GM21367 (cell line): ENCODE results near the gene FAM120AOS.
"Not testable (repeated sequence)": the region's sequence is repeated elsewhere in the genome, so short reads cannot be mapped to it uniquely, and the experiment has no call there.

ENCODE experiments used
- ATAC-seq: cut with Tn5 transposase; IDR thresholded peaks from one replicate; pipeline ENCODE4 v1.9.1; 2021; ENCODE audit not compliant: unreplicated experiment

FAM120AOS gene

GRCh38 chr9:93440896-93441580 lies 12.3 kb downstream of the FAM120AOS start:
- ATAC-seq = no peak

DNA sequence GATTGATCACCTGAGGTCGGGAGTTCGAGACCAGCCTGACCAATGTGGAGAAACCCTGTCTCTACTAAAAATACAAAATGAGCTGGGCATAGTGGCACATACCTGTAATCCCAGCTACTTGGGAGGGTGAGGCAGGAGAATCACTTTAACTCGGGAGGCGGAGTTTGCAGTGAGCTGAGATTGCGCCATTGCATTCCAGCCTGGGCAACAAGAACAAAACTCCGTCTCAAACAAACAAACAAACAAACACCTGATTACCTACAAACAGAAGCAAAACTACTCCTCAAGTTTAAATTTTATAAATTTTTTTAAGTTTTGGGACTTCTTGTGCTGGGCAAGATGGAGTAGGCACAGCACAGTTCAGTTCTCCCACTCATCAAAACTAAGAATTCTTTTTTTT lies 14.1 kb downstream of the FAM120AOS start:
- not testable (repeated sequence) for ATAC-seq

- no peak for ATAC-seq
Observed at GRCh38 chr9:93437996-93438395, 15.4 kb downstream of the FAM120AOS start.

DNA sequence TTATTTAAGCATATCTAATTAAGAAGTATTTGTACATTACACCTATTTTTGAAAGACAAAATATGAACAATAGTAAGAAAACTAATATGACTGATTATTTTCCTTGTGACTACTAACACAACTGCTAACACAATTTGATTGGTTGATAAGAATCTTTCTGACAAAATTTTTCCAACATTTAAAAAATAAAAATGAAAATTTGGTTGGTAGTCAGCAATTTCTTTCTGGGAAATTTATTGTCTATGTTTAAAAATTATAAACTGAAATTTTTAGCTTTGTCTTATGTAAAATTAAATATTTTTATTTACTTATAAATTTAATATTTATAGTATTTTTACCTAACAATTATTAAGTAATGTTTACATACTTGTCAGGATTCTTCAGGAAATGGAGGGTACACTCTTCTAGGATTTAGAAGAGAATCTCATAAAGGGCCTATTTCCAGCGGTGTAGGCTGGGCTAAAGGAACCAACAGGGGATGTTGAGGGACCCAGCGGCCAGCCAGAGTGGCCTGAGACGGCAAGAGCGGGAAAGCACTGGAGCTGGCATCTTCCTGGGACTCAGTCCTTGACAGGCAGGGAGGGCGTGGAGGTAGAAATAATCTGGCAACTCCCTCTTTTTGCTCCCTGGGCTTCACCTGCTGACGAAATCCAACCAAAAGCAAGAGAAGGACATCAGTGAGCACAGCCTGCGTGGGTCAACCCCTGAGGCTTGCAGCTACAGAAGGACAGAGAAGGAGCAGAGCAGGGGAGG lies 16.6 kb downstream of the FAM120AOS start:
- no peak for ATAC-seq

DNA sequence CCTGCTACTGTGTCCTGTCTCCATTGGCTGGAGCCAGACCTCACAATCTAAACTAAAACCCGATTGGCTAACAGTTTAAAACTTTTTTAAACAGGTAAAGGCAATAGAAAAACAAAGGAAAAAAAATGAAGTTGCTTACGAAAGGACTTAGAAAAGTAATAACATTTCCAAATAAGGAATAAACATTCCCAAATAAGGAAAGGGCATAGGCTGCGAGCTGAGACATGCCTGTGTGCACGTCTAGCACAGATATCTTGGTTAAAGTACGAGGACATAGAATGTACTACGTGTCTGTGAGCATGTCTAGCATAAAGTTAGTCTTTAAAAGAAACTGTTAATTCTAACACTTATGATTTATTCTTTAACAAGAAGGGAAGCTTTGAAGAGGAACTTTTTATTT lies 17.2 kb downstream of the FAM120AOS start:
- no peak for ATAC-seq

DNA sequence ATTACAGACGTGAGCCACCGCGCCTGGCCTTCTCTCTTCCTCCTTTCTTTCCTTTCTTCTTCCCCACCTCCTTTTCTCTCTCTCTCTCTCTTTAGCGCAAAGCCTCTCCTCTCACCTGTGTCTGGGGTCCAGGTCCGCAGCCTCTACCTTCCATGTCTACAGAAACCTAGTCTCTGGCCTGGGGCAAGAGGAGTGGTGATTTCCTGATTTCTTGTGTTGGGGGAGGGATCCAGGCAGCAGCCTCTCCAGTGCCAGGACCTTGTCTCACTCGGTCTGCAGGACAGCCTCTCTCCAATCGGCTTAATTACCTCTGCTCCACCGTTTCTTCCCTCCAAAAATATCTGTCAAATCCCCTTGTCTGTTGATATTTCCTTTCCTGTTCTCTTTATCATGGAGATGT lies 18.0 kb downstream of the FAM120AOS start:
- no peak for ATAC-seq

GRCh38 chr9:93434056-93434455 lies 19.3 kb downstream of the FAM120AOS start:
- ATAC-seq = no peak

GRCh38 chr9:93432964-93433363 lies 20.4 kb downstream of the FAM120AOS start:
- ATAC-seq = no peak

DNA sequence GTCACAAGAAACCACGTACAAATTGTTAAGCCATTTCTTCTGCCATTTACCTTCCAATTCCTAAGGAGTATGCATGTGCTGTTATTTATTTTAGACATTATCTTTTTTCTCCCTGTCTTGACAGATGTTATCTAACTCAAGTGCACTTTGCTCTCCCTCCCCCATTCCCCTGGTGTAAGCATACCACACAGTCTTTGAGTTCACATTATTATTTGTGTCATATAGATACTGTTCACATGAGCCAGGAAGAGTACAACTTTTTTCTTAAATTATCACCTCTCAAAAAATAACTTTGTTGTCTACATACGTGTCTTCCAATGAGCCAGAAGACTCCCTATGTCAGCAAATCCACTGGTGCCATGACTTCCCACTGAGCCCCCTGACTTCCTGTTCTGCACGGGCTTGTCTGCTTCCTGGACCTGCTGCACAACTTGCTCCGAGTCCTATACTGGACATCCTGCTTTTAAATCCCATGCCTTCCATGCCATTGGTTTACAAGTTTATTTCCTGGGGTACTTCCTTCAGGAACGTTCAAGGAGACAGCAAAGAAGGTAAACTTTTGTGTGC lies 21.8 kb downstream of the FAM120AOS start:
- ATAC-seq = no peak

- ATAC-seq = no peak
Observed at GRCh38 chr9:93427655-93428379, 25.6 kb downstream of the FAM120AOS start.

DNA sequence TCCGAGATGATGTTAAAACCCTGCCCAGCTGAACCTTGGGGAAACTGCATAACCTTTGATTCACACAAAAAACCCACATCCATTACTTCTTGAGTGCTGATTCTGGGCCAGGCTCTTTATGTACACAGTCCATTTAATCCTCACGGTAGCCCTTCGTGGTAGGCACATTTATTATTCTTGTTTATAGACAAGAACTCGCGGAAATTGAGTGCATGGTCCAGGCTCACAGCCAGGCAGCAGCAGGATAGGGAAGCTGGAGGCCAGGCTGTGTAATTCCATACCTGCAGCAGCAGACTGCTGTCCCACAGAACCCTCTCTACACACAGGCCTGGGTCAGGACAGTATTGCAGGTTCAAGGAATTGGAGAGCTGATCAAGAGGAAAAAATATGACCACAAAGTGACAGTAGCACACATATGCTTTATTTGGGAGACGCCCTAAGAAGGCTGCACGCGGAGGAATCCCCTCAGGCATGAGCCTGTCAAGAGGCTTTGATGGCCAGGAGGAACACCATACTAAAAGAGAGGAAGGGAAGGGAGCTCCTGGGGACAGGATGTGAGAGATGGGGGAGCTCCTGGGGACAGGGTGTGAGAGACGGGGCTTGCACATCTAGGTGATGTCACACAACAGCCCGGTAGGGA lies 30.3 kb downstream of the FAM120AOS start:
- no peak for ATAC-seq

- ATAC-seq = no peak
Observed at GRCh38 chr9:93419023-93419422, 34.4 kb downstream of the FAM120AOS start.

DNA sequence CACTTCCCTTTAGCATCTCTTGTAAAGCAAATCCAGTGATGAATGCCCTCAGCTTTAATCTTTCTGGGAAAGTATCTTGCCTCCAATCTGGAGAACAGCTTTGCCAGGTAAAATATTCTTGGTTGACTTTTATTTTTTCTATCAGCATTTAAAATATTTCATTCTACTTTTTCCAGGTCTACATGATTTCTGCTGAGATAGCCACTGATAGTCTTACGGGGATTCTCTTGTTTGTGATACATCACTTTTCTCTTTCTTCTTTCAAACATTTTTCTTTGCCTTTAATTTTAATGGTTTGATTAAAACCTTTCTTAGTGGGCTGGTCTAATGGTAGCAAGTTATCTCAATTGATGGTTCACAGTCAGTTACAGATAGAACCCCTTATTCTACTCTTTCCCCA lies 35.8 kb downstream of the FAM120AOS start:
- ATAC-seq = no peak

GRCh38 chr9:93416530-93417235 lies 36.7 kb downstream of the FAM120AOS start:
- ATAC-seq = no peak

DNA sequence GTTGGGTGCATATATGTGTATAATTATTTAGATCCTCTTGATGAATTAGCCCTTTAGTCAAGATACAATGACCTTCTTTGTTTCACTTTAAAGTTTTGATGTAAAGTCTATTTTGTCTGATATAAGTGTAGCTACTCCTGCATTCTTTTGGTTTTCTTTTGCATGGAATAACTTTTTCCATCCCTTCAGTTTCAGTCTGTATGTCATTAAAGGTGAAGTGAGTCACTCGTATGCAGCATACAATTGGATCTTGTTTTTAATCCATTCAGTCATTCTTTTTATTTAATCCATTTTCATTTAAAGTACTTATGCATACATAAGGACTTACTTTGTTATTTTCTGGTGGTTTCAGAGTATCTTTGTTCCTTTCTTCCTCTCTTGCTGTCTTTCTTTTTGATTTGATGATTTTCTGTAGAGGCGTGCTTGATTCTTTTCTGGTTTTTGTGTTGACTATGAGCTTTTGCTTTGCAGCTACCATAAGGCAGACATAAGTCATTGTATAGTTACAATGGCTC lies 38.1 kb downstream of the FAM120AOS start:
- no peak for ATAC-seq

GRCh38 chr9:93413530-93413929 lies 39.9 kb downstream of the FAM120AOS start:
- no peak for ATAC-seq

DNA sequence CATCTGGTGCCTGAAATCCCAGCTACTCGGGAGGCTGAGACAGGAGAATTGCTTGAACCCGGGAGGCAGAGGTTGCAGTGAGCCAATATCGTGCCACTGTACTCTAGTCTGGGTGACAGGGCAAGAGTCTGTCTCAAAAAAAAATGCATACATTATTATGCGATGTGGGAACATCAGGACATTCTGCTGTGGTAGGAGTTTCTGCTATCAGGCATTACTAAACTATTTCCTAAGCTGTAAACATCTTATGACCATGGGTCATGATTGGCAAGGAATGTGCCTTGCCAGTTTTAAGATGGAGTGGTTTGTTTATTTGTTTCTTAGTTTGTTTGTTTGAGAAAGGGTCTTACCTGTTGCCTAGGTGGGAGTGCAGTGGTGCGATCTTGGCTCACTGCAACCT lies 47.0 kb downstream of the FAM120AOS start:
- no peak for ATAC-seq

DNA sequence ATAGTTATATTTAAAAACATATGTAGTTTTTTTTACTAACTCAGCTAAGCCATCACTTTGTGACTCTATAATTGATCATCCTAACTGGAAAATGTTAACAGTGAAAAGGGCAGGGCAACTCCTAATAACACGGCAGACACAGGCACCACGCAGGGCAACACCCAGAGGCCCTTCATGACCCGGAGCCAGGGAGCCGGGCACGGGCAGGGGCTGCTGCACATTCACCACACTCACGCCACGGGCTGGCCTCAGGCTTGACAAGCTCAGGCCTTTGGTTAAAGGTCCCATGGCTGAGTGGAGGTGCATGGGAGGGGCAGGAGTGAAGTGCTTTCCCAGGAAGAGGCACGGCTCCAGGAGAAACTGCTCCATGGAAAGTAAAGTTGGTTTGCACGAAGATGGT lies 54.9 kb downstream of the FAM120AOS start:
- no peak for ATAC-seq

DNA sequence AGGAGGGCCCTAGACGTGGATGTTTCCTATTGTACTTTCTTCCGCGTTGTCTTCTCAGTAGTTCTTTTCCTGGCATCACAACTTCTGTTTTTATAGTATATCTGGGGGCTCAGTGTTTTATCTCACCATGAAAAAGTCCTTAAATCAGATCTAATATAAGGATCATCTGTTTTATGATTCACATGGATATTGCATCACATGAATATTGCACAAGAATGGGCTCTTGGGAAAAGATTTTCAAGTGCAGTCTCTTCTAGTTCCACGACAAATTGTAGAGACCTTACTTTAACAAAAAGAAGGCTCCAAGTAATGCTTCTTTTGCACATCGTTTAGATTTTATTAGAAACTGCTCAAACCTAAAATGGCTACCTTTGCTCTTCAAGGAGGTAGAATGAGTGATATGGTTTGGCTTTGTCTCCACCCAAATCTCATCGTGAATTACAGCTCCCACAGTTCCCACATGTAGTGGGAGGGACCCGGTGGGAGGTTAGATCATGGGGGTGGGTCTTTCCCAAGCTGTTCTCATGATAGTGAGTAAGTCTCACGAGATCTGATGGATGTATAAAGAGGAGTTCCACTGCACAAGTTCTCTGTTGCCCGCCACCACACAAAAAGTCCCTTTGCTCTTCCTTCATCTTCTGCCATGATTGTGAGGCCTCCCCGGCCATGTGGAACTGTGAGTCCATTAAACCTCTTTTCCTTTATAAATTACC lies 55.6 kb downstream of the FAM120AOS start:
- ATAC-seq = no peak
